Stimulated activated CD4-positive, alpha-beta T cell treated with anti-CD3 and anti-CD28 coated beads, TNF-alpha, amount 100 ng/mL, for 4 hours (primary cell): ENCODE data around the gene G6PD.
"Not testable (repeated sequence)": the region's sequence is repeated elsewhere in the genome, so short reads cannot be mapped to it uniquely, and the experiment has no call there.

Experiments
- DNase-seq, 3 experiments: peaks; one replicate each; pipeline ENCODE4 v3.0.0-alpha.2; 2020; ENCODE audit warnings: low read depth in 3 of 3

G6PD gene

GRCh38 chrX:154546354-154547244, at the start of gene G6PD:
Gene G6PD (minus strand): TSS chrX:154546846. CDS start chrX:154546155, 691 bp downstream.
- peak; percentile 70 to 71 (median 70) for DNase-seq

GRCh38 chrX:154595559-154596249, 49.1 kb upstream of the G6PD start:
- no peak for DNase-seq

- no peak for DNase-seq
Measured at GRCh38 chrX:154594491-154594890, 47.8 kb upstream of the G6PD start.

- DNase-seq: no peak
Measured at GRCh38 chrX:154593201-154593600, 46.6 kb upstream of the G6PD start.

GRCh38 chrX:154592505-154592904, 45.9 kb upstream of the G6PD start:
- no peak for DNase-seq

- not testable (repeated sequence) for DNase-seq
Measured at GRCh38 chrX:154590415-154590814, 43.8 kb upstream of the G6PD start.

GRCh38 chrX:154584585-154585183, 38.0 kb upstream of the G6PD start, which contains the start of gene CTAG1A:
Gene CTAG1A (plus strand): TSS chrX:154585133. CDS start chrX:154585207, 74 bp downstream.
- not testable (repeated sequence) for DNase-seq

- DNase-seq: not testable (repeated sequence)
Measured at GRCh38 chrX:154582994-154583393, 36.3 kb upstream of the G6PD start.

GRCh38 chrX:154575076-154575475, 28.4 kb upstream of the G6PD start:
- not testable (repeated sequence) for DNase-seq

GRCh38 chrX:154573061-154573460, 26.4 kb upstream of the G6PD start:
- not testable (repeated sequence) for DNase-seq

- DNase-seq: not testable (repeated sequence)
Measured at GRCh38 chrX:154570361-154570760, 23.7 kb upstream of the G6PD start.

- not testable (repeated sequence) for DNase-seq
Measured at GRCh38 chrX:154562295-154562694, 15.6 kb upstream of the G6PD start.

GRCh38 chrX:154560326-154560725, 13.7 kb upstream of the G6PD start:
- DNase-seq: not testable (repeated sequence)

GRCh38 chrX:154558896-154559295, 12.2 kb upstream of the G6PD start:
- not testable (repeated sequence) for DNase-seq

- DNase-seq: not testable (repeated sequence)
Measured at GRCh38 chrX:154558060-154558690, 11.5 kb upstream of the G6PD start.

GRCh38 chrX:154552112-154552806, 5.6 kb upstream of the G6PD start:
- DNase-seq: not testable (repeated sequence)

GRCh38 chrX:154549766-154550165, 3.1 kb upstream of the G6PD start:
- no peak for DNase-seq

GRCh38 chrX:154548028-154548316, 1.3 kb upstream of the G6PD start:
- no peak for DNase-seq

- peak; percentile 75 to 77 (median 76) for DNase-seq
Measured at GRCh38 chrX:154547245-154548027, 790 bp upstream of the G6PD start, which contains the start of gene IKBKG. Gene IKBKG (plus strand): TSS chrX:154547620. CDS start chrX:154552003, 4,383 bp downstream.

- DNase-seq: no peak
Measured at GRCh38 chrX:154545673-154546274, 872 bp downstream of the G6PD start.
